Esophagus muscularis mucosa (tissue), 4 donors: ENCODE results near the gene RCVRN. TPM values are rescaled to one million over a fixed set of nuclear protein-coding genes. Genes with fewer than 3 reads are reported as not detected.
A peak's percentile ranks its signal among the peaks of the same experiment; 100 is the strongest.

Experiments
- DNase-seq: peaks from one replicate; pipeline ENCODE4 v3.0.0-alpha.2; 2017; ENCODE audit errors: extremely low spot score
- H3K27ac ChIP-seq, 4 donors: fragments of 200-600 bp; sonication (generic); replicated peaks in 1 of 4; 1 replicate in 3 of 4; 2 replicates in 1 of 4; pipeline ENCODE4 v1.5.1; 2016 to 2019; ENCODE audit warnings: mild to moderate bottlenecking in 1 of 4
- H3K27me3 ChIP-seq, 4 donors: fragments of 200-600 bp; sonication (generic); one replicate each; pipeline versions ENCODE4 v1.5.1 to v1.6.0; 2016 to 2019
- H3K36me3 ChIP-seq, 4 donors: fragments of 200-600 bp; sonication (generic); one replicate each; pipeline ENCODE4 v1.5.1; 2016 to 2019
- H3K4me1 ChIP-seq, 4 donors: fragments of 200-600 bp; sonication (generic); one replicate each; pipeline ENCODE4 v1.5.1; 2016 to 2019
- H3K4me3 ChIP-seq, 4 donors: fragments of 200-600 bp; sonication (generic); 1 replicate in 2 of 4; 2 replicates in 2 of 4; pipeline ENCODE4 v1.5.1; 2016 to 2019; ENCODE audit warnings: mild to moderate bottlenecking in 4 of 4, moderate library complexity in 1 of 4
- H3K9me3 ChIP-seq, 4 donors: fragments of 200-600 bp; sonication (generic); 1 replicate in 3 of 4; 2 replicates in 1 of 4; pipeline ENCODE4 v1.5.1; 2016 to 2019
- CTCF ChIP-seq, 3 experiments: fragments of 200-600 bp in 2 of 3; fragments of 450-650 bp in 1 of 3; sonication (generic) in 2 of 3; IDR thresholded peaks; one replicate each; pipeline ENCODE4 v1.5.1; 2017 to 2019; ENCODE audit warnings: antibody characterized with exemption in 3 of 3, mild to moderate bottlenecking in 2 of 3, moderate library complexity in 1 of 3
- EP300 ChIP-seq: sonication (generic); formaldehyde crosslinking; IDR thresholded peaks from one replicate; pipeline ENCODE4 v1.6.1; 2017; ENCODE audit warnings: antibody characterized with exemption
- POLR2A ChIP-seq: fragments of 450-650 bp; IDR thresholded peaks from one replicate; pipeline ENCODE4 v1.6.1; 2017; ENCODE audit warnings: antibody characterized with exemption, moderate library complexity, mild to moderate bottlenecking, low read depth
- POLR2AphosphoS5 ChIP-seq, 2 donors: sonication (generic); formaldehyde crosslinking; IDR thresholded peaks; one replicate each; pipeline ENCODE4 v1.6.1; 2017; ENCODE audit warnings: antibody characterized with exemption in 2 of 2
- WGBS: methylation state at CpG from one replicate; pipeline ENCODE4 v1.1.5; 2018; 5-methylcytosine and 5-hydroxymethylcytosine counted together
- intact Hi-C: fragments of 100-400 bp; cut with DNase I; formaldehyde crosslinking; loops from one replicate; pipeline ENCODE4 v1.15.1; 2023
- total RNA-seq, 4 donors: library from RNA; depleted of rRNA; stranded (reverse); fragments of >200 nt; gene quantifications; one replicate each; pipeline versions ENCODE4 v1.1.0 to v1.2.1, GENCODE V29; 2016

Gene RCVRN
- total RNA-seq, 4 donors from 2014 or later: 0.52 TPM; not detected in 3

GRCh38 chr17:9899280-9900043 is 5.6 kb downstream of the RCVRN start:
- WGBS: 74% methylated on average over 21 of the region's 21 CpGs

GRCh38 chr17:9898812-9899211 is 6.3 kb downstream of the RCVRN start:
- TF ChIP-seq EP300: no peak
- TF ChIP-seq CTCF (IDR thresholded peaks at IDR 0.05): no peak
- no peak for TF ChIP-seq POLR2A
- no peak for TF ChIP-seq POLR2AphosphoS5 (IDR thresholded peaks at IDR 0.05)
- Histone ChIP-seq H3K36me3 (no peaks in the 10 kb centered on the region), H3K4me1 (peaks cover 0 to 17% (median 12%) of the 10 kb centered on the region in 4 donors), H3K4me3 (no peak overlapping the region), H3K9me3 (peaks cover 0 to 13% (median 4%) of the 10 kb centered on the region in 4 donors), H3K27ac (peak overlapping the region in 2 of 4 donors; percentile 31 to 33), H3K27me3 (no peaks in the 10 kb centered on the region)
- WGBS: 84% methylated on average over 8 of the region's 8 CpGs
- DNase-seq: no peak
- intact Hi-C loops: loop anchor here (10.0 kb wide), 1 partner anchor 164 kb away; no protein-coding TSS in a partner anchor

More at GRCh38 chr17:9899280-9900043, 5.6 kb downstream of the RCVRN start:
- intact Hi-C loops: loop anchor here (10.0 kb wide), 1 partner anchor 165 kb away; no protein-coding TSS in a partner anchor
- H3K9me3 ChIP-seq: peaks cover 0 to 7% (median 3%) of the 10 kb centered on the region in 4 donors
- no peak for TF ChIP-seq POLR2A
- TF ChIP-seq CTCF (IDR thresholded peaks at IDR 0.05): no peak
- no peak for TF ChIP-seq EP300
- no peak for TF ChIP-seq POLR2AphosphoS5 (IDR thresholded peaks at IDR 0.05)
- H3K27ac ChIP-seq: peak overlapping the region; percentile 31 to 72 (median 34)
- H3K27me3 ChIP-seq: no peaks in the 10 kb centered on the region
- no peak overlapping the region for H3K4me3 ChIP-seq
- no peak for DNase-seq
- H3K36me3 ChIP-seq: no peaks in the 10 kb centered on the region
- H3K4me1 ChIP-seq: peaks cover 0 to 17% (median 12%) of the 10 kb centered on the region in 4 donors

- H3K27ac ChIP-seq: no peak overlapping the region
- H3K4me1 ChIP-seq: peaks cover 0 to 17% (median 12%) of the 10 kb centered on the region in 4 donors
- H3K27me3 ChIP-seq: no peaks in the 10 kb centered on the region
- intact Hi-C loops: loop anchor here (10.0 kb wide), 1 partner anchor 163 kb away; no protein-coding TSS in a partner anchor
- 88% methylated on average over 12 of the region's 13 CpGs for WGBS
- DNase-seq: no peak
- no peak overlapping the region for H3K4me3 ChIP-seq
- H3K9me3 ChIP-seq: peaks cover 0 to 13% (median 4%) of the 10 kb centered on the region in 4 donors
- TF ChIP-seq CTCF (IDR thresholded peaks at IDR 0.05): no peak
- TF ChIP-seq EP300: no peak
- no peak for TF ChIP-seq POLR2AphosphoS5 (IDR thresholded peaks at IDR 0.05)
- TF ChIP-seq POLR2A: no peak
- no peaks in the 10 kb centered on the region for H3K36me3 ChIP-seq
Measured at GRCh38 chr17:9897372-9897968, 7.6 kb downstream of the RCVRN start.

GRCh38 chr17:9895923-9896322 is 9.1 kb downstream of the RCVRN start:
- TF ChIP-seq POLR2A (no peak), CTCF (IDR thresholded peaks at IDR 0.05) (no peak), POLR2AphosphoS5 (IDR thresholded peaks at IDR 0.05) (no peak), EP300 (no peak)
- H3K4me3 ChIP-seq: no peak overlapping the region
- intact Hi-C loops: loop anchor here (10.0 kb wide), 1 partner anchor 161 kb away; no protein-coding TSS in a partner anchor
- peaks cover 0 to 13% (median 4%) of the 10 kb centered on the region in 4 donors for H3K9me3 ChIP-seq
- DNase-seq: no peak
- no peak overlapping the region for H3K27ac ChIP-seq
- no peaks in the 10 kb centered on the region for H3K27me3 ChIP-seq
- peaks cover 0 to 17% (median 12%) of the 10 kb centered on the region in 4 donors for H3K4me1 ChIP-seq
- no peaks in the 10 kb centered on the region for H3K36me3 ChIP-seq
